GM23248 (cell line): ENCODE measurements around the gene RALGPS1.

ENCODE experiments used
- EZH2 ChIP-seq: fragments of 200-600 bp; sonication (generic); IDR thresholded peaks from 2 replicates; pipeline ENCODE4 v1.6.1; 2018; ENCODE audit warnings: antibody characterized with exemption, mild to moderate bottlenecking; ENCODE audit not compliant: insufficient read depth, poor library complexity, severe bottlenecking
- EZH2phosphoT487 ChIP-seq: fragments of 200-600 bp; sonication (generic); IDR thresholded peaks from 2 replicates; pipeline ENCODE4 v1.6.1; 2018; ENCODE audit warnings: antibody characterized with exemption, moderate library complexity, mild to moderate bottlenecking, low read depth; ENCODE audit not compliant: insufficient read depth

GRCh38 chr9:127135056-127135745, 220.6 kb downstream of the RALGPS1 start:
- TF ChIP-seq EZH2phosphoT487 (no peak), EZH2 (no peak)
